22Rv1 (cell line): ENCODE measurements around the gene POLA1.

ENCODE experiments used
- ZFX ChIP-seq: fragments of 450-650 bp; IDR thresholded peaks from 2 replicates; pipeline ENCODE4 v1.6.1; 2017; ENCODE audit warnings: antibody characterized with exemption, borderline replicate concordance
- TF ChIP-seq, protein P1 (sequence below): fragments of 450-650 bp; IDR thresholded peaks from 2 replicates; pipeline ENCODE4 v1.5.1; 2017; ENCODE audit warnings: mild to moderate bottlenecking

DNA sequence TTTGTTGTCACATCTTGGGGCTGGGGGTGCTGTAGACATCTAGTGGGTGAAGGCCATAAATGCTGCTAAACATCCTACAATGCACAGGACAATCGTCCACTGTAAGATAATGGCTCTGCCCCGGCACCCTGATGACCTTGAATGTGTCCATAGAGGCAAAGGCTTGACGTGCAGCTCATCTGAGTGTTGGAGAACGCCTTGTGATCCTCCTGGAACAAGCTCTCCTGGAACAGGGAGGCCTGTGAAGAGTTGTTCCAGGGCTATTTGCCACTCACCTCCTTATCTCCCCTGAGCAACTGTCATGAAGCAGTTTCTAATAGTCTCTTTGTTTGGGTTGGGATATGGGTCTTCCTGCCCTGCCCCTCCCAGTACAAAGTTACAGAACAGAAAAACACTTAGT lies 31.4 kb upstream of the POLA1 start:
- TF ChIP-seq, protein P1, sequence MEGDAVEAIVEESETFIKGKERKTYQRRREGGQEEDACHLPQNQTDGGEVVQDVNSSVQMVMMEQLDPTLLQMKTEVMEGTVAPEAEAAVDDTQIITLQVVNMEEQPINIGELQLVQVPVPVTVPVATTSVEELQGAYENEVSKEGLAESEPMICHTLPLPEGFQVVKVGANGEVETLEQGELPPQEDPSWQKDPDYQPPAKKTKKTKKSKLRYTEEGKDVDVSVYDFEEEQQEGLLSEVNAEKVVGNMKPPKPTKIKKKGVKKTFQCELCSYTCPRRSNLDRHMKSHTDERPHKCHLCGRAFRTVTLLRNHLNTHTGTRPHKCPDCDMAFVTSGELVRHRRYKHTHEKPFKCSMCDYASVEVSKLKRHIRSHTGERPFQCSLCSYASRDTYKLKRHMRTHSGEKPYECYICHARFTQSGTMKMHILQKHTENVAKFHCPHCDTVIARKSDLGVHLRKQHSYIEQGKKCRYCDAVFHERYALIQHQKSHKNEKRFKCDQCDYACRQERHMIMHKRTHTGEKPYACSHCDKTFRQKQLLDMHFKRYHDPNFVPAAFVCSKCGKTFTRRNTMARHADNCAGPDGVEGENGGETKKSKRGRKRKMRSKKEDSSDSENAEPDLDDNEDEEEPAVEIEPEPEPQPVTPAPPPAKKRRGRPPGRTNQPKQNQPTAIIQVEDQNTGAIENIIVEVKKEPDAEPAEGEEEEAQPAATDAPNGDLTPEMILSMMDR, result no peak
- TF ChIP-seq ZFX, result no peak
